C4-2B (cell line): ENCODE results near the gene HOXA6.

Source experiments
- CTCF ChIP-seq: fragments of 450-650 bp; conservative IDR thresholded peaks from 2 replicates; pipeline ENCODE4 v1.5.1; 2017; ENCODE audit warnings: mild to moderate bottlenecking
- ZFX ChIP-seq: fragments of 450-650 bp; IDR thresholded peaks from 2 replicates; pipeline ENCODE4 v1.6.1; 2017

- no peak for TF ChIP-seq CTCF
- no peak for TF ChIP-seq ZFX
Observed at GRCh38 chr7:27125986-27126394, 21.6 kb downstream of the HOXA6 start.
